Right lobe of liver (tissue), 6 donors: ENCODE results near the gene MXI1. TPM values are rescaled to one million over a fixed set of nuclear protein-coding genes. Genes with fewer than 3 reads are reported as not detected.
"Not testable (repeated sequence)": the region's sequence is repeated elsewhere in the genome, so short reads cannot be mapped to it uniquely, and the experiment has no call there.

Source experiments
- ATAC-seq, 4 donors: fragments of 200-7000 bp; cut with Tn5 transposase; one replicate each; pipeline ENCODE4 v1.9.1; 2020; ENCODE audit warnings: mild to moderate bottlenecking in 4 of 4, moderate library complexity in 4 of 4
- DNase-seq, 3 donors: peaks; one replicate each; pipeline ENCODE4 v3.0.0-alpha.2; 2020
- H3K27ac ChIP-seq, 3 donors: fragments of 200-600 bp; one replicate each; pipeline ENCODE4 v1.8.0; 2022
- H3K27me3 ChIP-seq, 2 donors: fragments of 200-600 bp; one replicate each; pipeline ENCODE4 v1.8.0; 2022
- H3K36me3 ChIP-seq, 4 donors: fragments of 200-600 bp; sonication (generic) in 1 of 4; one replicate each; pipeline versions ENCODE4 v1.5.1 to v1.8.0; 2017 to 2022; ENCODE audit warnings: control low read depth in 1 of 4
- H3K4me1 ChIP-seq, 4 donors: fragments of 200-600 bp; sonication (generic) in 1 of 4; one replicate each; pipeline versions ENCODE4 v1.5.1 to v1.8.0; 2017 to 2022; ENCODE audit warnings: control low read depth in 1 of 4
- H3K4me3 ChIP-seq, 3 donors: fragments of 200-600 bp; one replicate each; pipeline ENCODE4 v1.8.0; 2022
- H3K9me3 ChIP-seq, 4 donors: fragments of 200-600 bp; sonication (generic) in 1 of 4; one replicate each; pipeline versions ENCODE4 v1.5.1 to v1.8.0; 2017 to 2022; ENCODE audit warnings: control low read depth in 1 of 4
- POLR2A ChIP-seq: fragments of 450-650 bp; IDR thresholded peaks from one replicate; pipeline ENCODE4 v1.6.1; 2017; ENCODE audit warnings: antibody characterized with exemption, mild to moderate bottlenecking
- WGBS: methylation state at CpG from one replicate; pipeline ENCODE4 v1.1.6; 2018; ENCODE audit warnings: low coverage, low lambda C conversion rate; ENCODE audit not compliant: insufficient coverage; ENCODE audit errors: missing lambda C conversion rate; 5-methylcytosine and 5-hydroxymethylcytosine counted together
- intact Hi-C, 2 donors: fragments of 100-400 bp; cut with DNase I; formaldehyde crosslinking; loops; one replicate each; pipeline versions ENCODE4 v1.11.2 to v1.14.1; 2022
- total RNA-seq, 6 experiments: library from RNA; depleted of rRNA in 2 of 6; stranded (reverse); fragments of >200 nt in 2 of 6; fragmentation: NEBNext Ultra II Directional in 3 of 6; extraction: Animal tissue kit (Norgen Biotek cat#: 25700) in 3 of 6; gene quantifications; one replicate each; pipeline versions ENCODE4 v1.1.0 to v1.2.4, GENCODE V29; 2016 to 2023
- TF ChIP-seq, protein P1 (sequence below), 4 donors: fragments of 200-600 bp in 3 of 4; fragments of 450-650 bp in 1 of 4; IDR thresholded peaks; one replicate each; pipeline versions ENCODE4 v1.5.1 to v1.8.0; 2016 to 2022; ENCODE audit warnings: antibody characterized with exemption in 4 of 4, mild to moderate bottlenecking in 2 of 4
- donor health status: DM: no; HTN: yes; CAD: no.
- donor health status: DM: no; HTN: no; CAD: no.
- donor health status: DM: no; HTN: no; CAD: no.
- donor health status: DM: no; HTN: yes; CAD: no.
- donor health status: DM: no; HTN: yes; CAD: no.

MXI1 gene
- total RNA-seq, 6 experiments from 2014 or later: 17.1 to 32.6 (median 26.5) TPM

DNA sequence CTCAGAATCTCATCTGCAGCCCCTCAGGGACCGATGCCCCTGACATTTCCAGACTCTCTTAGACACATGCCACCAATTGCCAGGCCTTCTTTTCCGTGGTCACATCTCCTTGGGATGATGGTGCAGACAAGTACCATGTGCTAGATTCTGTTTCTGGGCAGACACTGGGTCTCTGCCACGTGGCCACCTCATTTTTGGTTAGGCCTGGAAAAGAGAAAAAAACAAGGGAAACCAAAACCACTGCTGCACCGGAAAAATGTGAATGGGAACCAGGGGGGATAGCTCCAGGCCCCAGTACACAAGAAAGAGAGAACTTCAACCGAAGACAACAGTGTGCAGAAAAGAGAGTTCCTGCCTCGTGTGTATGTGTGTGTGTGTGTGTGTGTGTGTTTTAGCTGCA, 23.0 kb upstream of the MXI1 start:
- intact Hi-C loops: no loop called here
- Histone ChIP-seq H3K9me3 (no peaks in the 10 kb centered on the region), H3K27ac (no peak overlapping the region), H3K4me3 (no peak overlapping the region), H3K36me3 (no peaks in the 10 kb centered on the region), H3K4me1 (no peaks in the 10 kb centered on the region), H3K27me3 (no peaks in the 10 kb centered on the region)
- DNase-seq (no peak), ATAC-seq (no peak)
- TF ChIP-seq, protein P1, sequence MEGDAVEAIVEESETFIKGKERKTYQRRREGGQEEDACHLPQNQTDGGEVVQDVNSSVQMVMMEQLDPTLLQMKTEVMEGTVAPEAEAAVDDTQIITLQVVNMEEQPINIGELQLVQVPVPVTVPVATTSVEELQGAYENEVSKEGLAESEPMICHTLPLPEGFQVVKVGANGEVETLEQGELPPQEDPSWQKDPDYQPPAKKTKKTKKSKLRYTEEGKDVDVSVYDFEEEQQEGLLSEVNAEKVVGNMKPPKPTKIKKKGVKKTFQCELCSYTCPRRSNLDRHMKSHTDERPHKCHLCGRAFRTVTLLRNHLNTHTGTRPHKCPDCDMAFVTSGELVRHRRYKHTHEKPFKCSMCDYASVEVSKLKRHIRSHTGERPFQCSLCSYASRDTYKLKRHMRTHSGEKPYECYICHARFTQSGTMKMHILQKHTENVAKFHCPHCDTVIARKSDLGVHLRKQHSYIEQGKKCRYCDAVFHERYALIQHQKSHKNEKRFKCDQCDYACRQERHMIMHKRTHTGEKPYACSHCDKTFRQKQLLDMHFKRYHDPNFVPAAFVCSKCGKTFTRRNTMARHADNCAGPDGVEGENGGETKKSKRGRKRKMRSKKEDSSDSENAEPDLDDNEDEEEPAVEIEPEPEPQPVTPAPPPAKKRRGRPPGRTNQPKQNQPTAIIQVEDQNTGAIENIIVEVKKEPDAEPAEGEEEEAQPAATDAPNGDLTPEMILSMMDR (IDR thresholded peaks at IDR 0.05): no peak
- no peak for TF ChIP-seq POLR2A
- 61% methylated on average over 6 of the region's 6 CpGs for WGBS

DNA sequence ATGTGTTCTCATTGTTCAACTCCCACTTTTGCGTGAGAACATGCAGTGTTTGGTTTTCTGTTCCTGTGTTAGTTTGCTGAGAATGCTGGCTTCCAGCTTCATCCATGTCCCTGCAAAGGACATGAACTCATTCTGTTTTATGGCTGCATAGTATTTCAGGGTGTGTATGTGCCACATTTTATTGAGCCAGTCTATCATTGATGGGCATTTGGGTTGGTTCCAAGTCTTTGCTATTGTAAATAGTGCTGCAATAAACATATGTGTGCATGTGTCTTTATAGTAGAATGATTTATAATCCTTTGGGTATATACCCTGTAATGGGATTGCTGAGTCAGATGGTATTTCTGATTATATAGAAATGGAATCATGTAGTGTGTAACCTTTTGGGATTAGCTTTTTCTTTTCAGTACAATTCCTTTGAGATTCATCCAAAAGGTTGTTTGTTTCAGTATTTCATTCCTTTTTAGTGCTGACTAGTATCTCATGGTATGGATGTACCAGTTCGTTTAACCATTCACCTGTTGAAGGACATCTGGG, 21.7 kb upstream of the MXI1 start:
- ATAC-seq, H3K36me3 ChIP-seq, intact Hi-C loops, H3K4me1 ChIP-seq, H3K27ac ChIP-seq, DNase-seq, H3K4me3 ChIP-seq, H3K27me3 ChIP-seq, H3K9me3 ChIP-seq: not testable (repeated sequence)
- WGBS: 83% methylated on average over 2 of the region's 2 CpGs

DNA sequence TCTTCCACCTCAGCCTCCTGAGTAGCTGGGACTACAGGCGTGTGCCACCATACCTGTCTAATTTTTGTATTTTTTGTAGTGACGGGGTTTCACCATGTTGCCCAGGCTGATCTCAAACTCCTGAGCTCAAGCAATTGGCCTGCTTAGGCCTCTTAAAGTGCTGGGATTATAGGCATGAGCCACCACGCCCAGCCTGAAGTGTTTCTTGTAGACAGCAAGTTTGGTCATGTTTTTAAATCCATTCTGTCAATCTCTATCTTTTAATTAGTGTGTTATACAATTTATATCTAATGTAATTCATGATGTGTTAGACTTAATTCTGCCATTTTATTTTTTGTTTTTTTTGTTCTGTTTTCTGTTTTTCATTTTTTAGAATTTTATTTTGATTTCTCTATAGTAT, 17.2 kb upstream of the MXI1 start:
- Histone ChIP-seq H3K4me1 (no peaks in the 10 kb centered on the region), H3K4me3 (no peak overlapping the region), H3K27ac (no peak overlapping the region), H3K9me3 (no peaks in the 10 kb centered on the region), H3K36me3 (no peaks in the 10 kb centered on the region), H3K27me3 (no peaks in the 10 kb centered on the region)
- DNase-seq (no peak), ATAC-seq (no peak)
- intact Hi-C loops: no loop called here
- TF ChIP-seq POLR2A: no peak
- TF ChIP-seq, protein P1 (IDR thresholded peaks at IDR 0.05): no peak
- WGBS: 81% methylated on average over 3 of the region's 3 CpGs

DNA sequence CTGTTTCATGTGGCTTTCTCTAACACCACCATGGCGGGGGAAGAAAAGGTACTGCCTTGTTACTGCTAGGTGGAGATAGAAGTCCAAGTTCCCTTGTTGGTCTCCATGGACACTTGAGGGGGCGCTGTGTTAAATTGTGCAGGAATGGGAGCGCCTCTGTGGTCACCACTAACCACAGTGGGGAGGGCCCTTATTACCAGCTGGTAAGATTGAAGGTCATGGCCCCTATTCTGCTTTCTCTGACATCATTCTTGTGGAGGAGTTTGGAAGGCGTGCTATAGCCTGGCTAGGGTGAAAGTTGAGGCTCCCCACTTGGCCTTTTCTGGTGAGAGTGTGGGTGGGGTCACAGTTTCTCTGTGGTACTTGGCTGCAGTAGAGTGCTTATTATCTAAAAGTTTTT, 14.9 kb upstream of the MXI1 start:
- Histone ChIP-seq H3K27me3 (no peaks in the 10 kb centered on the region), H3K9me3 (no peaks in the 10 kb centered on the region), H3K4me1 (no peaks in the 10 kb centered on the region), H3K4me3 (no peak overlapping the region), H3K36me3 (no peaks in the 10 kb centered on the region), H3K27ac (no peak overlapping the region)
- ATAC-seq (no peak), DNase-seq (no peak)
- intact Hi-C loops: no loop called here
- 48% methylated on average over 2 of the region's 4 CpGs for WGBS
- TF ChIP-seq POLR2A: no peak
- TF ChIP-seq, protein P1 (IDR thresholded peaks at IDR 0.05): no peak

DNA sequence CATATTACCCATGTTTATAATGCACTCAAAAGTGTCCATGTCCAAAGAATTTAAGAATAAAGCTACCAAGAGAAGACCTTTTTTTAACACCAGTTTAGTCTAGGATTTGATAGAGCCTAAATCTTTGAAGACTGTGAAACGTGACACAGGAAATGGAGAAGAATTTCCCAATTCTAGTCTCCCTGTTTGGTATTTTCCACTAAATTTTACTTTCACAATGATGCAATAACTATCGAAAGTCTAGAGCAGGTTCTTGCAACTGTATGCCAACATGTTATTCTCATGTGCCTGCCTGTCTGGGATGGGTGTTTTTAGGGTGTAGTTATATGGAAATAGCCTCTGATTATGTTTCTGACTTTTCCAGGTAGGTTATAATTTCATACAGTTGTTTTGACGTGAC, 6.9 kb upstream of the MXI1 start:
- 29% methylated on average over 3 of the region's 3 CpGs for WGBS
- ATAC-seq: peak in 1 of 4 donors; percentile 38

DNA sequence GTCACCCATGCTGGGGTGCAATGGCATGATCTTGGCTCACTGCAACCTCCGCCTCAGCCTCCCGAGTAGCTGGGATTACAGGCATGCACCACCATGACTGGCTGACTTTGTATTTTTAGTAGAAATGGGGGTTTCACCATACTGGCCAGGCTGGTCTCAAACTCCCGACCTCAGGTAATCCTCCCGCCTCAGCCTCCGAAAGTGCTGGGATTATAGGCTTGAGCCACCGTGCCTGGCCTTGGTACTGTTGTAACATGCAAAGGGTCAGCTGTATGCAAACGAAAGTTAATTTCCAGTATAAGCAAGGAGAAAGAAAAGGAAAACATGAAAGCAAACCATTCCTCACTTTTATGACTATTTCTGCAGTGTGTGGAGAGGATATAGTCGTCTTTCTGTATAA, 6.4 kb upstream of the MXI1 start:
- H3K9me3 ChIP-seq, H3K4me3 ChIP-seq, H3K27ac ChIP-seq, DNase-seq, ATAC-seq, H3K36me3 ChIP-seq, H3K27me3 ChIP-seq: not testable (repeated sequence)
- peaks cover 0 to 23% (median 0%) of the 10 kb centered on the region in 4 donors for H3K4me1 ChIP-seq
- intact Hi-C loops: loop anchor here in 1 of 2 donors (10.0 kb wide), 1 partner anchor 56 kb away; no protein-coding TSS in a partner anchor
- WGBS: 82% methylated on average over 8 of the region's 8 CpGs

More for the DNA sequence above, 6.9 kb upstream of the MXI1 start:
- DNase-seq: no peak
- H3K4me3 ChIP-seq: no peak overlapping the region
- H3K27ac ChIP-seq: no peak overlapping the region
- no peaks in the 10 kb centered on the region for H3K9me3 ChIP-seq
- TF ChIP-seq, protein P1 (IDR thresholded peaks at IDR 0.05): no peak
- TF ChIP-seq POLR2A: no peak
- peaks cover 0 to 18% (median 0%) of the 10 kb centered on the region in 4 donors for H3K4me1 ChIP-seq
- no peaks in the 10 kb centered on the region for H3K27me3 ChIP-seq
- intact Hi-C loops: loop anchor here in 1 of 2 donors (10.0 kb wide), 1 partner anchor 56 kb away; no protein-coding TSS in a partner anchor
- H3K36me3 ChIP-seq: no peaks in the 10 kb centered on the region
